IMR-90 (cell line): ENCODE measurements around the gene ENPP7. TPM values are rescaled to one million over a fixed set of nuclear protein-coding genes. Genes with fewer than 3 reads are reported as not detected.

Experiments used
- ATAC-seq: fragments of 200-7000 bp; cut with Tn5 transposase; 2 replicates; pipeline ENCODE4 v1.9.1; 2020; ENCODE audit warnings: low read depth, mild to moderate bottlenecking, moderate library complexity
- BruUV-seq: library from RNA; stranded (reverse); fragments of 400-500 nt; replicated peaks from 2 replicates; lab custom pipeline; 2021; lab: Mats Ljungman, UMichigan
- CTCF ChIA-PET: fragments of 300-600 bp; formaldehyde crosslinking; extraction: SDS; loops from one replicate; lab custom pipeline; 2021; ENCODE audit warnings: antibody characterized with exemption; lab: Yijun Ruan, JAX
- POLR2A ChIA-PET: fragments of 300-600 bp; sonication (Branson Sonifier 250); formaldehyde crosslinking; loops from one replicate; lab custom pipeline; 2022; ENCODE audit warnings: antibody characterized with exemption; ENCODE audit not compliant: unreplicated experiment; lab: Charles Lee
- DNase-seq: peaks from one replicate; pipeline ENCODE4 v3.0.0; 2013
- H2AFZ ChIP-seq: replicated peaks from 2 replicates; pipeline ENCODE3; 2013; ENCODE audit warnings: low read length, mild to moderate bottlenecking; ENCODE audit not compliant: poor library complexity
- H2AK5ac ChIP-seq: 2 replicates; pipeline ENCODE4 v1.6.1; 2013; ENCODE audit warnings: low read depth, low read length, inconsistent platforms
- H2AK9ac ChIP-seq: replicated peaks from 2 replicates; pipeline ENCODE3; 2013; ENCODE audit warnings: mild to moderate bottlenecking, low read depth, low read length, moderate library complexity; ENCODE audit not compliant: poor library complexity
- H2BK120ac ChIP-seq: 2 replicates; pipeline ENCODE4 v1.6.1; 2013; ENCODE audit warnings: low read depth, low read length, inconsistent platforms
- H2BK15ac ChIP-seq: 3 replicates; pipeline ENCODE4 v1.6.1; 2013; ENCODE audit warnings: low read depth, low read length, inconsistent platforms
- H2BK20ac ChIP-seq: 2 replicates; pipeline ENCODE4 v1.6.1; 2013; ENCODE audit warnings: low read depth, mild to moderate bottlenecking, inconsistent platforms, low read length, moderate library complexity
- H2BK5ac ChIP-seq: 2 replicates; pipeline ENCODE4 v1.6.1; 2013; ENCODE audit warnings: mild to moderate bottlenecking, low read depth, low read length, inconsistent platforms; ENCODE audit not compliant: poor library complexity, severe bottlenecking
- H3K14ac ChIP-seq: replicated peaks from 2 replicates; pipeline ENCODE4 v1.6.1; 2013; ENCODE audit warnings: low read depth, low read length, inconsistent platforms
- H3K18ac ChIP-seq: 2 replicates; pipeline ENCODE4 v1.6.1; 2013; ENCODE audit warnings: low read depth, low read length, control low read depth
- H3K23ac ChIP-seq: 2 replicates; pipeline ENCODE4 v1.6.1; 2013; ENCODE audit warnings: low read depth, low read length, inconsistent platforms
- H3K27ac ChIP-seq: 2 replicates; pipeline ENCODE4 v1.5.1; 2013; ENCODE audit warnings: mild to moderate bottlenecking, control low read depth, low read length; ENCODE audit not compliant: insufficient read depth
- H3K27me3 ChIP-seq: 2 replicates; pipeline ENCODE4 v1.6.1; 2013; ENCODE audit warnings: low read length; ENCODE audit not compliant: control insufficient read depth, insufficient read depth
- H3K36me3 ChIP-seq: 2 replicates; pipeline ENCODE4 v1.6.1; 2013; ENCODE audit warnings: low read length, mixed read lengths; ENCODE audit not compliant: control insufficient read depth, insufficient read depth
- H3K4ac ChIP-seq: 2 replicates; pipeline ENCODE4 v1.6.1; 2013; ENCODE audit warnings: low read depth, low read length, inconsistent platforms
- H3K4me1 ChIP-seq: 2 replicates; pipeline ENCODE4 v1.6.1; 2013; ENCODE audit warnings: low read length, mixed read lengths; ENCODE audit not compliant: control insufficient read depth, insufficient read depth
- H3K4me2 ChIP-seq: 2 replicates; pipeline ENCODE4 v1.6.1; 2013; ENCODE audit warnings: low read depth, mild to moderate bottlenecking, control low read depth, low read length, moderate library complexity
- H3K4me3 ChIP-seq: 2 replicates; pipeline ENCODE4 v1.5.1; 2013; ENCODE audit warnings: low read depth, mild to moderate bottlenecking, control low read depth, low read length, moderate library complexity; ENCODE audit not compliant: insufficient read depth
- H3K56ac ChIP-seq: 2 replicates; pipeline ENCODE4 v1.6.1; 2013; ENCODE audit warnings: low read length, inconsistent platforms; ENCODE audit not compliant: insufficient read depth; ENCODE audit errors: extremely low read depth
- H3K79me1 ChIP-seq, 2 experiments: 2 replicates each; pipeline ENCODE4 v1.6.1; 2013; ENCODE audit warnings: low read length in 2 of 2, inconsistent platforms in 1 of 2, low read depth in 1 of 2
- H3K9ac ChIP-seq: 2 replicates; pipeline ENCODE4 v1.6.1; 2013; ENCODE audit warnings: low read depth, low read length, control low read depth
- H3K9me1 ChIP-seq: 2 replicates; pipeline ENCODE4 v1.6.1; 2013; ENCODE audit warnings: low read length, inconsistent platforms; ENCODE audit not compliant: insufficient read depth
- H3K9me3 ChIP-seq: 2 replicates; pipeline ENCODE4 v1.6.1; 2013; ENCODE audit warnings: low read length; ENCODE audit not compliant: control insufficient read depth, insufficient read depth
- H4K20me1 ChIP-seq: 2 replicates; pipeline ENCODE4 v1.6.1; 2013; ENCODE audit warnings: low read length, inconsistent platforms; ENCODE audit not compliant: insufficient read depth
- H4K5ac ChIP-seq: 2 replicates; pipeline ENCODE4 v1.6.1; 2013; ENCODE audit warnings: mild to moderate bottlenecking, low read depth, low read length, control low read depth
- H4K8ac ChIP-seq, 2 experiments: 2 replicates each; pipeline ENCODE4 v1.6.1; 2013; ENCODE audit warnings: low read depth in 2 of 2, low read length in 2 of 2, control low read depth in 1 of 2, inconsistent platforms in 1 of 2
- H4K91ac ChIP-seq: 2 replicates; pipeline ENCODE4 v1.6.1; 2013; ENCODE audit warnings: low read depth, low read length, inconsistent platforms; ENCODE audit not compliant: insufficient read depth
- CHD1 ChIP-seq: IDR thresholded peaks from 2 replicates; pipeline ENCODE4 v1.6.1; 2012; ENCODE audit warnings: low read depth, low read length, improper control_type of control experiment
- MAZ ChIP-seq: IDR thresholded peaks from 2 replicates; pipeline ENCODE4 v1.6.1; 2012; ENCODE audit warnings: low read depth, mild to moderate bottlenecking, low read length, improper control_type of control experiment, moderate library complexity, borderline replicate concordance
- MXI1 ChIP-seq: IDR thresholded peaks from 2 replicates; pipeline ENCODE4 v1.6.1; 2012; ENCODE audit warnings: low read depth, mild to moderate bottlenecking, low read length, moderate library complexity, borderline replicate concordance
- NFE2L2 ChIP-seq: fragments of 150-350 bp; IDR thresholded peaks from 2 replicates; pipeline ENCODE4 v1.6.1; 2016; ENCODE audit warnings: low read depth, mild to moderate bottlenecking, low read length
- RAD21 ChIP-seq: IDR thresholded peaks from 2 replicates; pipeline ENCODE4 v1.6.1; 2012; ENCODE audit warnings: low read length, improper control_type of control experiment
- RFX5 ChIP-seq: IDR thresholded peaks from 2 replicates; pipeline ENCODE4 v1.8.0; 2012; ENCODE audit warnings: low read depth, mild to moderate bottlenecking, low read length, moderate library complexity
- WGBS, 2 experiments: methylation state at CpG; one replicate each; pipeline versions ENCODE4 v1.1.5 to v1.1.7; 2013; ENCODE audit warnings: missing lambda C conversion rate in 2 of 2; ENCODE audit not compliant: insufficient read length in 1 of 2; ENCODE audit errors: extremely low coverage in 2 of 2; 5-methylcytosine and 5-hydroxymethylcytosine counted together
- dilution Hi-C: fragments of 300-500 bp; cut with HindIII; formaldehyde crosslinking; loops from one replicate; pipeline ENCODE4 v1.14.3; 2018; ENCODE audit warnings: low sequenced_read_pairs; ENCODE audit not compliant: unreplicated experiment
- in situ Hi-C: fragments of 300-500 bp; cut with MboI; formaldehyde crosslinking; loops from 3 replicates; pipeline ENCODE4 v1.14.3; 2019; ENCODE audit warnings: low sequenced_read_pairs, inconsistent platforms, mixed read lengths
- intact Hi-C: fragments of 100-400 bp; cut with micrococcal nuclease; formaldehyde crosslinking; loops from 2 replicates; pipeline ENCODE4 v1.10.0; 2022
- polyA plus RNA-seq, 3 experiments: library from polyadenylated mRNA; depleted of rRNA; stranded (reverse); fragments of >200 nt; gene quantifications; 2 replicates each; pipeline ENCODE4 v1.2.3, GENCODE V29; 2012; ENCODE audit warnings: low replicate concordance in 1 of 3
- total RNA-seq: library from RNA; depleted of rRNA; stranded (reverse); fragments of >200 nt; gene quantifications from 2 replicates; pipeline ENCODE4 v1.2.3, GENCODE V29; 2012
- TF ChIP-seq, protein P1 (sequence below): fragments of 150-350 bp; IDR thresholded peaks from 2 replicates; pipeline ENCODE4 v1.6.1; 2016; ENCODE audit warnings: low read depth, mild to moderate bottlenecking, low read length, moderate library complexity, borderline replicate concordance

The ENPP7 gene
- total and polyA plus RNA-seq, 2 of the 4 experiments (the other 2 are of a cell fraction), result not detected

DNA sequence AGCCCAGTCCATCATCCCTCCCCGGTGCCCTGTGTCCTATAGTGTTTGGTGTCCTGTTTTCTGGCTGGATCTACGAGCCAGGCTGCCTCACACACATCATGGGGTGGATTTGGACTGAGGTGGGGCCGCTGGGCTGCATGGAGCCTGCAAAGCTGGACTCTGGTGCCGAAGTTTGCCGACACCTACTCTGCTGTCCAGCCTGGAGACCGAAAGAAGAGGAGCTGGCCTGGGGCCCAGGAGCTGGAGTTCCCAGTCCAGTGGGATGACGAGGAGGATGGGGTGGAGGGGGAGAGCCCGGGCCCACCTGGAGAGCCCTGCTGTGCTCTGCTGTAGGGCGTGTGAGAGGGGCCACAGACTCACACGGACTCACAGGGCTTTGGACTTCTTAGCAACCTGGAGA lies 40.3 kb upstream of the ENPP7 start:
- Histone ChIP-seq H3K4me2 (no peak overlapping the region), H3K9me1 (peaks cover 3% of the 10 kb centered on the region; the same call in 1 of the 2 replicates), H3K14ac (no peak overlapping the region), H4K20me1 (no peaks in the 10 kb centered on the region), H3K79me1 (no peaks in the 10 kb centered on the region), H2AK5ac (no peak overlapping the region), H3K27me3 (peaks cover 24% of the 10 kb centered on the region; the same call in 1 of the 2 replicates), H3K9ac (no peak overlapping the region), H4K91ac (no peak overlapping the region), H2AK9ac (no peak overlapping the region), H3K4me3 (no peak overlapping the region), H3K4ac (no peak overlapping the region), H4K5ac (no peak overlapping the region), H3K18ac (no peak overlapping the region), H2BK15ac (no peak overlapping the region), H3K36me3 (no peaks in the 10 kb centered on the region), H2BK5ac (no peak overlapping the region), H2AFZ (no peak overlapping the region), H3K27ac (no peak overlapping the region), H2BK120ac (no peak overlapping the region), H3K56ac (no peak overlapping the region), H3K23ac (no peak overlapping the region), H3K4me1 (no peaks in the 10 kb centered on the region), H4K8ac (no peak overlapping the region), H2BK20ac (no peak overlapping the region), H3K9me3 (no peaks in the 10 kb centered on the region)
- dilution Hi-C loops (no loop called here), in situ Hi-C loops (no loop called here), intact Hi-C loops (no loop called here)
- DNase-seq, result no peak
- no CpG with 5 or more reads among the region's 10 CpGs for WGBS, 2 experiments
- TF ChIP-seq MXI1, result no peak
- no peak for TF ChIP-seq RAD21
- TF ChIP-seq, protein P1, sequence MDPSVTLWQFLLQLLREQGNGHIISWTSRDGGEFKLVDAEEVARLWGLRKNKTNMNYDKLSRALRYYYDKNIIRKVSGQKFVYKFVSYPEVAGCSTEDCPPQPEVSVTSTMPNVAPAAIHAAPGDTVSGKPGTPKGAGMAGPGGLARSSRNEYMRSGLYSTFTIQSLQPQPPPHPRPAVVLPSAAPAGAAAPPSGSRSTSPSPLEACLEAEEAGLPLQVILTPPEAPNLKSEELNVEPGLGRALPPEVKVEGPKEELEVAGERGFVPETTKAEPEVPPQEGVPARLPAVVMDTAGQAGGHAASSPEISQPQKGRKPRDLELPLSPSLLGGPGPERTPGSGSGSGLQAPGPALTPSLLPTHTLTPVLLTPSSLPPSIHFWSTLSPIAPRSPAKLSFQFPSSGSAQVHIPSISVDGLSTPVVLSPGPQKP, result no peak
- TF ChIP-seq RFX5, result no peak
- no peak for TF ChIP-seq NFE2L2
- no peak for TF ChIP-seq MAZ
- no peak for TF ChIP-seq CHD1
- ChIA-PET POLR2A (no interaction called here), CTCF (no interaction called here)
- no peak for ATAC-seq
- no TSS peak for BruUV-seq
